Left hindlimb (tissue), 1 donor: Measurements from ENCODE around the gene ANKRD18B.
"Not testable (repeated sequence)": the region's sequence is repeated elsewhere in the genome, so short reads cannot be mapped to it uniquely, and the experiment has no call there.

Experiments used
- DNase-seq: peaks from one replicate; pipeline ENCODE4 v3.0.0-alpha.2; 2018

The ANKRD18B gene

GRCh38 chr9:33535541-33535940 is 11.5 kb downstream of the ANKRD18B start:
- DNase-seq, result no peak

GRCh38 chr9:33543463-33543862 is 19.4 kb downstream of the ANKRD18B start:
- DNase-seq, result not testable (repeated sequence)

- DNase-seq, result not testable (repeated sequence)
Measured at GRCh38 chr9:33545715-33546114, 21.7 kb downstream of the ANKRD18B start.

- DNase-seq, result not testable (repeated sequence)
Measured at GRCh38 chr9:33548816-33549215, 24.8 kb downstream of the ANKRD18B start.

- not testable (repeated sequence) for DNase-seq
Measured at GRCh38 chr9:33549418-33549817, 25.4 kb downstream of the ANKRD18B start.

- not testable (repeated sequence) for DNase-seq
Measured at GRCh38 chr9:33551183-33551582, 27.1 kb downstream of the ANKRD18B start.

GRCh38 chr9:33552315-33552725 is 28.3 kb downstream of the ANKRD18B start:
- DNase-seq, result not testable (repeated sequence)

- not testable (repeated sequence) for DNase-seq
Measured at GRCh38 chr9:33560217-33560616, 36.2 kb downstream of the ANKRD18B start.

GRCh38 chr9:33562196-33562595 is 38.1 kb downstream of the ANKRD18B start:
- DNase-seq, result not testable (repeated sequence)

GRCh38 chr9:33567776-33568175 is 43.7 kb downstream of the ANKRD18B start:
- DNase-seq, result not testable (repeated sequence)

GRCh38 chr9:33577786-33578185 is 53.7 kb downstream of the ANKRD18B start:
- not testable (repeated sequence) for DNase-seq

- DNase-seq, result not testable (repeated sequence)
Measured at GRCh38 chr9:33579996-33580395, 55.9 kb downstream of the ANKRD18B start.

- not testable (repeated sequence) for DNase-seq
Measured at GRCh38 chr9:33582686-33583085, 58.6 kb downstream of the ANKRD18B start.

- not testable (repeated sequence) for DNase-seq
Measured at GRCh38 chr9:33586128-33586527, 62.1 kb downstream of the ANKRD18B start.

GRCh38 chr9:33587799-33588198 is 63.7 kb downstream of the ANKRD18B start:
- DNase-seq, result not testable (repeated sequence)

GRCh38 chr9:33588876-33589275 is 64.8 kb downstream of the ANKRD18B start:
- not testable (repeated sequence) for DNase-seq

GRCh38 chr9:33590857-33591256 is 66.8 kb downstream of the ANKRD18B start:
- DNase-seq, result not testable (repeated sequence)

- not testable (repeated sequence) for DNase-seq
Measured at GRCh38 chr9:33596974-33597373, 72.9 kb downstream of the ANKRD18B start.

- DNase-seq, result not testable (repeated sequence)
Measured at GRCh38 chr9:33597386-33597785, 73.3 kb downstream of the ANKRD18B start.

GRCh38 chr9:33598796-33599379 is 74.8 kb downstream of the ANKRD18B start:
- DNase-seq, result not testable (repeated sequence)

- DNase-seq, result not testable (repeated sequence)
Measured at GRCh38 chr9:33600911-33601310, 76.9 kb downstream of the ANKRD18B start.

GRCh38 chr9:33604249-33604648 is 80.2 kb downstream of the ANKRD18B start:
- DNase-seq, result not testable (repeated sequence)

GRCh38 chr9:33604936-33605335 is 80.9 kb downstream of the ANKRD18B start:
- not testable (repeated sequence) for DNase-seq

GRCh38 chr9:33611358-33611757 is 87.3 kb downstream of the ANKRD18B start:
- no peak for DNase-seq

- not testable (repeated sequence) for DNase-seq
Measured at GRCh38 chr9:33612410-33612809, 88.4 kb downstream of the ANKRD18B start.
